ENCODE data around the gene CST11. TPM values are rescaled to one million over a fixed set of nuclear protein-coding genes. Genes with fewer than 3 reads are reported as not detected.

The CST11 gene
- total and polyA plus RNA-seq, 10 of the 15 experiments (the other 5 are each of a cell fraction or from before 2014, with no cell fraction given): 0.33 TPM; not detected in 9

DNA sequence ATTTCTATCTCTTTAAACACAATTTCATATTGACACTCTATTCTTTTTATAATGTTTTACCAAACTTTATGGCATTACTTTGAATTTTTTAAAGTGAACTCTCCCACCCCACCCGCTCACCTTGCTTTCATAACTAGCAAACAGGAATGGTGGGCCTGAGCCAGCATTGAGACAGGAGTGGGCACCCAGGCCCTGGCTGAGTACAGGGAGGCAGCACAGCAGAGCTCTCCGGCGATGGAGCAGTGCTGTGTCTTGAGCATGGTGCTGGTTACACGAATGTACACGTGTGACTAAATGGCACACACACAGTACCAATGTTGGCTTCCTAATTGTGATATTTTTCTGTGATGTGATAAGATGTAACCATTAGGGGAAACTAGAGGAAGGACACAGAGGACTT is 4.5 kb downstream of the CST11 start:
- no peaks in the 10 kb centered on the region for H3K4me1 ChIP-seq (ENCODE audit: control insufficient read depth, insufficient read depth, low read length)
- RAD21 ChIA-PET (ENCODE audit: unreplicated experiment): interaction anchor here (1.8 kb wide), 1 partner anchor 756 kb away, joined by 4 read pairs; no protein-coding TSS in a partner anchor
- H3K36me3 ChIP-seq (ENCODE audit: control insufficient read depth in 2 of 2, insufficient read depth in 2 of 2, low read length in 1 of 2): no peaks in the 10 kb centered on the region
- SMC1A ChIA-PET (ENCODE audit: uncharacterized antibody, unreplicated experiment): interaction anchor here (1.9 kb wide), 1 partner anchor 98 kb away, joined by 8 read pairs; the partner anchor contains the start of gene NXT1
- no peak for FAIRE-seq
- H3K27ac ChIP-seq (ENCODE audit: control insufficient read depth, insufficient read depth): no peak overlapping the region
- no peaks in the 10 kb centered on the region for H3K9me3 ChIP-seq (replicated peaks; ENCODE audit: control insufficient read depth, insufficient read depth, low read length)
- H3K4me3 ChIP-seq: no peak overlapping the region
- POLR2A ChIA-PET: interaction anchor here (1.0 kb wide), 1 partner anchor 25 kb away, joined by 4 read pairs; no protein-coding TSS in a partner anchor
- no peak overlapping the region for H3K4me2 ChIP-seq (ENCODE audit: control insufficient read depth, insufficient read depth)
- intact Hi-C loops (cut with micrococcal nuclease; ENCODE audit: unreplicated experiment): no loop called here
- DNase-seq (ENCODE audit: low read depth, low spot score): no peak
- no peak for ATAC-seq
- H2AFZ ChIP-seq (ENCODE audit: control insufficient read depth, low read depth, low read length): no peak overlapping the region
- H3K79me2 ChIP-seq (ENCODE audit: control insufficient read depth, insufficient read depth, low read length): no peaks in the 10 kb centered on the region
- no peaks in the 10 kb centered on the region for H3K27me3 ChIP-seq (replicated peaks in 1 of 2; ENCODE audit: control insufficient read depth in 2 of 2, insufficient read depth in 2 of 2, low read length in 1 of 2)
- CTCF ChIA-PET: interaction anchor here (1.6 kb wide), 1 partner anchor 31 kb away, joined by 4 read pairs; no protein-coding TSS in a partner anchor
- in situ Hi-C loops (cut with MboI): no loop called here
- H4K20me1 ChIP-seq (ENCODE audit: control insufficient read depth, insufficient read depth): no peaks in the 10 kb centered on the region
- 41% methylated on average over 5 of the region's 5 CpGs for WGBS (ENCODE audit: insufficient coverage, insufficient replicate concordance, low lambda C conversion rate, missing lambda C conversion rate)
- no peak overlapping the region for H3K9ac ChIP-seq (ENCODE audit: control insufficient read depth, insufficient read depth, low read length)
- BruUV-seq (replicated peaks): no TSS peak
- no peak for TF ChIP-seq BACH1 (IDR thresholded peaks at IDR 0.05; ENCODE audit: borderline replicate concordance)
- TF ChIP-seq, protein P1, sequence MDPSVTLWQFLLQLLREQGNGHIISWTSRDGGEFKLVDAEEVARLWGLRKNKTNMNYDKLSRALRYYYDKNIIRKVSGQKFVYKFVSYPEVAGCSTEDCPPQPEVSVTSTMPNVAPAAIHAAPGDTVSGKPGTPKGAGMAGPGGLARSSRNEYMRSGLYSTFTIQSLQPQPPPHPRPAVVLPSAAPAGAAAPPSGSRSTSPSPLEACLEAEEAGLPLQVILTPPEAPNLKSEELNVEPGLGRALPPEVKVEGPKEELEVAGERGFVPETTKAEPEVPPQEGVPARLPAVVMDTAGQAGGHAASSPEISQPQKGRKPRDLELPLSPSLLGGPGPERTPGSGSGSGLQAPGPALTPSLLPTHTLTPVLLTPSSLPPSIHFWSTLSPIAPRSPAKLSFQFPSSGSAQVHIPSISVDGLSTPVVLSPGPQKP (IDR thresholded peaks at IDR 0.05; ENCODE audit: low read depth, low read length): no peak
- no peak for TF ChIP-seq YBX1 (IDR thresholded peaks at IDR 0.05)
- TF ChIP-seq MTA2 (IDR thresholded peaks at IDR 0.05; ENCODE audit: low read depth): no peak
- no peak for TF ChIP-seq ESRRA (IDR thresholded peaks at IDR 0.05; ENCODE audit: low read length)
- no peak for TF ChIP-seq ZNF592 (IDR thresholded peaks at IDR 0.05)
- no peak for TF ChIP-seq NBN (IDR thresholded peaks at IDR 0.05)
- TF ChIP-seq SMC3 (IDR thresholded peaks at IDR 0.05; ENCODE audit: borderline replicate concordance, low read length): no peak
- TF ChIP-seq SUZ12 (IDR thresholded peaks at IDR 0.05; ENCODE audit: unreplicated experiment): no peak
- no peak for TF ChIP-seq FOS (IDR thresholded peaks at IDR 0.05; ENCODE audit: borderline replicate concordance, extremely low read depth, insufficient read length)
- no peak for TF ChIP-seq LARP7 (IDR thresholded peaks at IDR 0.05)
- TF ChIP-seq ZBTB40 (IDR thresholded peaks at IDR 0.05; ENCODE audit: borderline replicate concordance): no peak
